Astrocyte (in vitro differentiated cells and primary cell): ENCODE measurements around the gene PUDP. TPM values are rescaled to one million over a fixed set of nuclear protein-coding genes. Genes with fewer than 3 reads are reported as not detected.

ENCODE experiments used
- DNase-seq: peaks from one replicate; pipeline ENCODE4 v3.0.0-alpha.2; 2010; ENCODE audit warnings: low read depth
- FAIRE-seq: peaks from 2 replicates; lab custom pipeline; 2011; peaks lifted over from hg19 to GRCh38; lab: Jason Lieb, UNC
- H2AFZ ChIP-seq: 2 replicates; pipeline ENCODE4 v1.6.0; 2012; ENCODE audit warnings: low read depth, low read length, inconsistent platforms
- H3K27ac ChIP-seq: 2 replicates; pipeline ENCODE4 v1.5.1; 2011; ENCODE audit warnings: low read depth, low read length, inconsistent platforms
- H3K27me3 ChIP-seq: 2 replicates; pipeline ENCODE4 v1.6.0; 2011; ENCODE audit warnings: low read length, inconsistent platforms; ENCODE audit not compliant: insufficient read depth
- H3K36me3 ChIP-seq: 2 replicates; pipeline ENCODE4 v1.5.1; 2011; ENCODE audit warnings: low read length, inconsistent platforms; ENCODE audit not compliant: insufficient read depth
- H3K4me1 ChIP-seq: 2 replicates; pipeline ENCODE4 v1.5.1; 2011; ENCODE audit warnings: low read length, inconsistent platforms; ENCODE audit not compliant: insufficient read depth
- H3K4me2 ChIP-seq: 2 replicates; pipeline ENCODE4 v1.6.0; 2012; ENCODE audit warnings: low read length, inconsistent platforms
- H3K4me3 ChIP-seq: 2 replicates; pipeline ENCODE4 v1.5.1; 2011; ENCODE audit warnings: low read depth, mild to moderate bottlenecking, low read length, inconsistent platforms; ENCODE audit not compliant: insufficient read depth
- H3K79me2 ChIP-seq: 2 replicates; pipeline ENCODE4 v1.6.0; 2012; ENCODE audit warnings: mild to moderate bottlenecking, low read length, inconsistent platforms; ENCODE audit not compliant: insufficient read depth
- H3K9ac ChIP-seq: 2 replicates; pipeline ENCODE4 v1.6.0; 2012; ENCODE audit warnings: mild to moderate bottlenecking, low read length, inconsistent platforms
- H3K9me3 ChIP-seq: 2 replicates; pipeline ENCODE4 v1.5.1; 2012; ENCODE audit warnings: low read depth, mild to moderate bottlenecking, low read length, inconsistent platforms; ENCODE audit not compliant: insufficient read depth
- H4K20me1 ChIP-seq: 2 replicates; pipeline ENCODE4 v1.6.0; 2012; ENCODE audit warnings: low read length, inconsistent platforms; ENCODE audit not compliant: insufficient read depth
- H3K27ac Mint-ChIP-seq: one replicate; pipeline ENCODE4 v1.8.0; 2021; ENCODE audit warnings: mild to moderate bottlenecking, mixed read lengths; ENCODE audit not compliant: unreplicated experiment
- H3K27me3 Mint-ChIP-seq: one replicate; pipeline ENCODE4 v1.8.0; 2021; ENCODE audit warnings: low read depth, mixed read lengths; ENCODE audit not compliant: unreplicated experiment
- H3K36me3 Mint-ChIP-seq: one replicate; pipeline ENCODE4 v1.8.0; 2021; ENCODE audit warnings: low read depth, mixed read lengths; ENCODE audit not compliant: unreplicated experiment
- H3K4me1 Mint-ChIP-seq: one replicate; pipeline ENCODE4 v1.8.0; 2021; ENCODE audit warnings: low read depth, mixed read lengths; ENCODE audit not compliant: unreplicated experiment
- H3K4me3 Mint-ChIP-seq: one replicate; pipeline ENCODE4 v1.8.0; 2021; ENCODE audit warnings: mild to moderate bottlenecking, moderate library complexity, mixed read lengths; ENCODE audit not compliant: unreplicated experiment
- H3K9me3 Mint-ChIP-seq: one replicate; pipeline ENCODE4 v1.8.0; 2021; ENCODE audit warnings: mild to moderate bottlenecking, mixed read lengths; ENCODE audit not compliant: unreplicated experiment
- EZH2 ChIP-seq: IDR thresholded peaks from 2 replicates; pipeline ENCODE4 v1.6.1; 2012; ENCODE audit warnings: mild to moderate bottlenecking, low read length, inconsistent platforms; ENCODE audit not compliant: insufficient read depth
- total RNA-seq: library from RNA; stranded (reverse); gene quantifications from 2 replicates; pipeline ENCODE4 v1.2.1, GENCODE V29; 2021
- TF ChIP-seq, protein P1 (sequence below): IDR thresholded peaks from 2 replicates; pipeline ENCODE4 v1.5.1; 2011; ENCODE audit warnings: low read depth, mild to moderate bottlenecking, inconsistent platforms, low read length, moderate library complexity; ENCODE audit not compliant: insufficient read depth

PUDP gene
- total RNA-seq, 1 donor from 2014 or later = 21.8 TPM

- Histone ChIP-seq H4K20me1 (no peaks in the 10 kb centered on the region), H3K27ac (no peak overlapping the region), H3K4me3 (no peak overlapping the region), H3K9me3 (no peaks in the 10 kb centered on the region), H3K27me3 (no peaks in the 10 kb centered on the region), H3K36me3 (no peaks in the 10 kb centered on the region), H3K79me2 (no peaks in the 10 kb centered on the region), H3K4me2 (no peak overlapping the region), H2AFZ (no peak overlapping the region), H3K4me1 (no peaks in the 10 kb centered on the region), H3K9ac (no peak overlapping the region)
- TF ChIP-seq, protein P1, sequence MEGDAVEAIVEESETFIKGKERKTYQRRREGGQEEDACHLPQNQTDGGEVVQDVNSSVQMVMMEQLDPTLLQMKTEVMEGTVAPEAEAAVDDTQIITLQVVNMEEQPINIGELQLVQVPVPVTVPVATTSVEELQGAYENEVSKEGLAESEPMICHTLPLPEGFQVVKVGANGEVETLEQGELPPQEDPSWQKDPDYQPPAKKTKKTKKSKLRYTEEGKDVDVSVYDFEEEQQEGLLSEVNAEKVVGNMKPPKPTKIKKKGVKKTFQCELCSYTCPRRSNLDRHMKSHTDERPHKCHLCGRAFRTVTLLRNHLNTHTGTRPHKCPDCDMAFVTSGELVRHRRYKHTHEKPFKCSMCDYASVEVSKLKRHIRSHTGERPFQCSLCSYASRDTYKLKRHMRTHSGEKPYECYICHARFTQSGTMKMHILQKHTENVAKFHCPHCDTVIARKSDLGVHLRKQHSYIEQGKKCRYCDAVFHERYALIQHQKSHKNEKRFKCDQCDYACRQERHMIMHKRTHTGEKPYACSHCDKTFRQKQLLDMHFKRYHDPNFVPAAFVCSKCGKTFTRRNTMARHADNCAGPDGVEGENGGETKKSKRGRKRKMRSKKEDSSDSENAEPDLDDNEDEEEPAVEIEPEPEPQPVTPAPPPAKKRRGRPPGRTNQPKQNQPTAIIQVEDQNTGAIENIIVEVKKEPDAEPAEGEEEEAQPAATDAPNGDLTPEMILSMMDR = no peak
- no peak for TF ChIP-seq EZH2
- no peak overlapping the region for H3K4me3 Mint-ChIP-seq
- H3K27me3 Mint-ChIP-seq = no peaks in the 10 kb centered on the region
- peak; percentile 81 for FAIRE-seq
- H3K4me1 Mint-ChIP-seq = peaks cover 4% of the 10 kb centered on the region
- H3K27ac Mint-ChIP-seq = no peak overlapping the region
- H3K9me3 Mint-ChIP-seq = no peaks in the 10 kb centered on the region
- DNase-seq = no peak
- peaks cover 5% of the 10 kb centered on the region for H3K36me3 Mint-ChIP-seq
Observed at GRCh38 chrX:7068939-7069367, 79.0 kb downstream of the PUDP start.

- H3K27ac Mint-ChIP-seq = no peak overlapping the region
- no peak for DNase-seq
- H3K4me2 ChIP-seq = no peak overlapping the region
- no peak overlapping the region for H3K4me3 ChIP-seq
- H4K20me1 ChIP-seq = peaks cover 2% of the 10 kb centered on the region
- no peaks in the 10 kb centered on the region for H3K4me1 ChIP-seq
- no peak overlapping the region for H3K4me3 Mint-ChIP-seq
- no peaks in the 10 kb centered on the region for H3K9me3 Mint-ChIP-seq
- no peaks in the 10 kb centered on the region for H3K9me3 ChIP-seq
- H3K79me2 ChIP-seq = no peaks in the 10 kb centered on the region
- H2AFZ ChIP-seq = no peak overlapping the region
- no peaks in the 10 kb centered on the region for H3K27me3 ChIP-seq
- H3K4me1 Mint-ChIP-seq = peaks cover 1% of the 10 kb centered on the region
- no peak overlapping the region for H3K9ac ChIP-seq
- H3K27me3 Mint-ChIP-seq = no peaks in the 10 kb centered on the region
- no peak for FAIRE-seq
- no peak overlapping the region for H3K27ac ChIP-seq
- H3K36me3 Mint-ChIP-seq = peaks cover 5% of the 10 kb centered on the region
- TF ChIP-seq, protein P1 = no peak
- no peak for TF ChIP-seq EZH2
- no peaks in the 10 kb centered on the region for H3K36me3 ChIP-seq
Observed at GRCh38 chrX:7067256-7067655, 80.7 kb downstream of the PUDP start.

- Histone ChIP-seq H3K4me1 (no peaks in the 10 kb centered on the region), H3K9ac (no peak overlapping the region), H3K9me3 (no peaks in the 10 kb centered on the region), H3K27ac (no peak overlapping the region), H2AFZ (no peak overlapping the region), H3K27me3 (no peaks in the 10 kb centered on the region), H4K20me1 (peaks cover 5% of the 10 kb centered on the region), H3K4me3 (no peak overlapping the region), H3K36me3 (no peaks in the 10 kb centered on the region), H3K79me2 (no peaks in the 10 kb centered on the region), H3K4me2 (no peak overlapping the region)
- no peak overlapping the region for H3K4me3 Mint-ChIP-seq
- no peaks in the 10 kb centered on the region for H3K9me3 Mint-ChIP-seq
- H3K27me3 Mint-ChIP-seq = no peaks in the 10 kb centered on the region
- H3K36me3 Mint-ChIP-seq = peaks cover 5% of the 10 kb centered on the region
- TF ChIP-seq, protein P1 = no peak
- no peak for TF ChIP-seq EZH2
- H3K4me1 Mint-ChIP-seq = peaks cover 1% of the 10 kb centered on the region
- FAIRE-seq (no peak), DNase-seq (no peak)
- no peak overlapping the region for H3K27ac Mint-ChIP-seq
Observed at GRCh38 chrX:7065473-7065872, 82.5 kb downstream of the PUDP start.
